Endothelial cell of umbilical vein (primary cell): ENCODE data around the gene SQSTM1. TPM values are rescaled to one million over a fixed set of nuclear protein-coding genes. Genes with fewer than 3 reads are reported as not detected.

Experiments used
- BruUV-seq: library from RNA; stranded (reverse); fragments of 400-500 nt; replicated peaks from 2 replicates; lab custom pipeline; 2021; lab: Mats Ljungman, UMichigan
- CTCF ChIA-PET: fragments of 300-600, 350-600 bp; sonication (Branson Sonifier 250); formaldehyde crosslinking; loops from one replicate; lab custom pipeline; 2021; ENCODE audit warnings: antibody characterized with exemption, inconsistent platforms; lab: Charles Lee
- POLR2A ChIA-PET: fragments of 300-600, 350-600 bp; sonication (Branson Sonifier 250); formaldehyde crosslinking; loops from one replicate; lab custom pipeline; 2021; ENCODE audit warnings: antibody characterized with exemption, inconsistent platforms; lab: Charles Lee
- DNase-seq: peaks from one replicate; pipeline ENCODE4 v3.0.0-alpha.2; 2011; ENCODE audit warnings: low read depth, low spot score
- FAIRE-seq: peaks from 2 replicates; lab custom pipeline; 2011; peaks lifted over from hg19 to GRCh38; lab: Jason Lieb, UNC
- H2AFZ ChIP-seq: 2 replicates; pipeline ENCODE4 v1.6.0; 2012; ENCODE audit warnings: low read depth, low read length, control low read depth, inconsistent platforms
- H3K27ac ChIP-seq: 2 replicates; pipeline ENCODE4 v1.5.1; 2011; ENCODE audit warnings: low read depth, mild to moderate bottlenecking, control low read depth, low read length, moderate library complexity; ENCODE audit not compliant: insufficient read depth
- H3K27me3 ChIP-seq, 2 experiments: 2 replicates each; pipeline versions ENCODE4 v1.6.0 to v1.6.1; 2011; ENCODE audit warnings: low read length in 2 of 2, mixed read lengths in 1 of 2; ENCODE audit not compliant: control insufficient read depth in 2 of 2, insufficient read depth in 2 of 2
- H3K36me3 ChIP-seq, 2 experiments: 2 replicates in 1 of 2; 3 replicates in 1 of 2; pipeline ENCODE4 v1.5.1; 2011; ENCODE audit warnings: low read length in 2 of 2, mild to moderate bottlenecking in 1 of 2, moderate library complexity in 1 of 2; ENCODE audit not compliant: control insufficient read depth in 2 of 2, insufficient read depth in 2 of 2; ENCODE audit errors: extremely low read depth in 1 of 2
- H3K4me1 ChIP-seq: 3 replicates; pipeline ENCODE4 v1.5.1; 2011; ENCODE audit warnings: mild to moderate bottlenecking, low read length; ENCODE audit not compliant: control insufficient read depth, insufficient read depth; ENCODE audit errors: extremely low read depth
- H3K4me2 ChIP-seq: 2 replicates; pipeline ENCODE4 v1.6.1; 2011; ENCODE audit warnings: low read length, control low read depth, mixed read lengths; ENCODE audit not compliant: insufficient read depth
- H3K4me3 ChIP-seq, 3 experiments: fragments of 200-600 bp in 1 of 3; sonication (generic), shearing (Covaris generic) in 1 of 3; replicated peaks in 1 of 3; 2 replicates each; pipeline ENCODE4 v1.5.1; 2011 to 2016; ENCODE audit warnings: control low read depth in 3 of 3, low read length in 3 of 3, mild to moderate bottlenecking in 2 of 3, inconsistent platforms in 1 of 3, low read depth in 1 of 3, moderate library complexity in 1 of 3; ENCODE audit not compliant: insufficient read depth in 1 of 3
- H3K79me2 ChIP-seq: 2 replicates; pipeline ENCODE4 v1.6.0; 2012; ENCODE audit warnings: low read length, inconsistent platforms; ENCODE audit not compliant: control insufficient read depth, insufficient read depth
- H3K9ac ChIP-seq: replicated peaks from 2 replicates; pipeline ENCODE3; 2011; ENCODE audit warnings: low read length, control low read depth; ENCODE audit not compliant: insufficient read depth; ENCODE audit errors: extremely low read depth
- H3K9me1 ChIP-seq: replicated peaks from 3 replicates; pipeline ENCODE4 v1.6.0; 2011; ENCODE audit warnings: mild to moderate bottlenecking, low read length; ENCODE audit not compliant: control insufficient read depth, insufficient read depth; ENCODE audit errors: extremely low read depth
- H3K9me3 ChIP-seq: replicated peaks from 2 replicates; pipeline ENCODE4 v1.5.1; 2012; ENCODE audit warnings: low read length, inconsistent platforms; ENCODE audit not compliant: control insufficient read depth, insufficient read depth
- H4K20me1 ChIP-seq: replicated peaks from 2 replicates; pipeline ENCODE3; 2011; ENCODE audit warnings: mild to moderate bottlenecking, low read length; ENCODE audit not compliant: control insufficient read depth, insufficient read depth; ENCODE audit errors: extremely low read depth
- EZH2 ChIP-seq: IDR thresholded peaks from 2 replicates; pipeline ENCODE4 v1.6.1; 2012; ENCODE audit warnings: borderline replicate concordance, low read depth, mild to moderate bottlenecking, moderate library complexity, low read length, inconsistent platforms; ENCODE audit not compliant: severe bottlenecking
- FOS ChIP-seq: IDR thresholded peaks from 2 replicates; pipeline ENCODE4 v1.6.1; 2011; ENCODE audit warnings: mild to moderate bottlenecking, low read length, moderate library complexity, borderline replicate concordance; ENCODE audit not compliant: insufficient read depth
- GATA2 ChIP-seq: IDR thresholded peaks from 2 replicates; pipeline ENCODE4 v1.7.0; 2011; ENCODE audit warnings: low read depth, mild to moderate bottlenecking, moderate library complexity, mixed read lengths, low read length; ENCODE audit not compliant: insufficient read length, insufficient read depth
- JUN ChIP-seq: IDR thresholded peaks from 2 replicates; pipeline ENCODE4 v1.6.1; 2011; ENCODE audit warnings: borderline replicate concordance, low read depth; ENCODE audit not compliant: insufficient read length, insufficient read depth
- MYC ChIP-seq: IDR thresholded peaks from one replicate; pipeline ENCODE4 v1.6.1; 2011; ENCODE audit warnings: mild to moderate bottlenecking, low read depth, low read length
- POLR2A ChIP-seq: IDR thresholded peaks from 2 replicates; pipeline ENCODE4 v1.6.1; 2012; ENCODE audit warnings: low read depth, mild to moderate bottlenecking, control low read depth, low read length
- POLR2AphosphoS5 ChIP-seq: IDR thresholded peaks from 2 replicates; pipeline ENCODE4 v1.6.1; 2012; ENCODE audit warnings: low read depth, mild to moderate bottlenecking, control low read depth, low read length, moderate library complexity; ENCODE audit not compliant: insufficient read depth
- dilution Hi-C: fragments of 300-500 bp; cut with MboI; formaldehyde crosslinking; loops from one replicate; pipeline ENCODE4 v1.15.0; 2019; ENCODE audit warnings: low sequenced_read_pairs; ENCODE audit not compliant: extremely low pct_ligation_motif_present
- intact Hi-C: fragments of 100-400 bp; cut with micrococcal nuclease; formaldehyde crosslinking; loops from one replicate; pipeline ENCODE4 v1.10.0; 2022
- polyA plus RNA-seq, 4 experiments: library from polyadenylated mRNA; depleted of rRNA in 3 of 4; stranded (reverse) in 3 of 4; unstranded in 1 of 4; fragments of >200 nt; gene quantifications; 2 replicates each; pipeline versions ENCODE4 v1.2.1 to v1.2.3, GENCODE V29; 2011 to 2012; ENCODE audit warnings: missing spikeins in 1 of 4
- total RNA-seq: library from RNA; stranded (reverse); gene quantifications from 2 replicates; pipeline ENCODE4 v1.2.3, GENCODE V29; 2021
- TF ChIP-seq, protein P1 (sequence below), 2 donors: IDR thresholded peaks; 1 replicate in 1 of 2; 2 replicates in 1 of 2; pipeline ENCODE4 v1.5.1; 2011; ENCODE audit warnings: low read length in 2 of 2, mild to moderate bottlenecking in 2 of 2, moderate library complexity in 2 of 2, control low read depth in 1 of 2, inconsistent platforms in 1 of 2, low read depth in 1 of 2; ENCODE audit not compliant: insufficient read depth in 1 of 2; ENCODE audit errors: extremely low read depth in 1 of 2
- TF ChIP-seq, protein P2 (sequence below): IDR thresholded peaks from 2 replicates; pipeline ENCODE4 v1.6.1; 2011; ENCODE audit not compliant: insufficient read depth, insufficient read length

SQSTM1 gene
- total and polyA plus RNA-seq, 2 donors (not counting 3 experiments of a cell fraction or from before 2014, with no cell fraction given) = 302 to 346 TPM

DNA sequence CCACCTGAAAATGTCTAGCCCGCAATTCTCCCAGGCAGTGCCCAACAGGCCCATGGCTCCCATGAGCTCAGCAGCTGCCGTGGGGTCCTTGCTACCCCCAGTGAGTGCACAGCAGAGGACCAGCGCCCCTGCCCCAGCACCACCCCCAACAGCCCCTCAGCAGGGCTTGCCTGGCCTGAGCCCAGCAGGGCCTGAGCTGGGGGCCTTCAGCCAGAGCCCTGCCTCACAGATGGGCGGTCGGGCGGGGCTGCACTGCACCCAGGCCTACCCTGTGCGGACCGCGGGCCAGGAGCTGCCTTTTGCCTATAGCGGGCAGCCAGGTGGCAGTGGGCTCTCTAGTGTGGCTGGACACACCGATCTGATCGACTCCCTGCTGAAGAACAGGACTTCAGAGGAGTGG lies 46.3 kb upstream of the SQSTM1 start:
- dilution Hi-C loops = no loop called here
- no peak overlapping the region for H3K9ac ChIP-seq
- no peak for FAIRE-seq
- H3K27ac ChIP-seq = no peak overlapping the region
- TF ChIP-seq, protein P1, sequence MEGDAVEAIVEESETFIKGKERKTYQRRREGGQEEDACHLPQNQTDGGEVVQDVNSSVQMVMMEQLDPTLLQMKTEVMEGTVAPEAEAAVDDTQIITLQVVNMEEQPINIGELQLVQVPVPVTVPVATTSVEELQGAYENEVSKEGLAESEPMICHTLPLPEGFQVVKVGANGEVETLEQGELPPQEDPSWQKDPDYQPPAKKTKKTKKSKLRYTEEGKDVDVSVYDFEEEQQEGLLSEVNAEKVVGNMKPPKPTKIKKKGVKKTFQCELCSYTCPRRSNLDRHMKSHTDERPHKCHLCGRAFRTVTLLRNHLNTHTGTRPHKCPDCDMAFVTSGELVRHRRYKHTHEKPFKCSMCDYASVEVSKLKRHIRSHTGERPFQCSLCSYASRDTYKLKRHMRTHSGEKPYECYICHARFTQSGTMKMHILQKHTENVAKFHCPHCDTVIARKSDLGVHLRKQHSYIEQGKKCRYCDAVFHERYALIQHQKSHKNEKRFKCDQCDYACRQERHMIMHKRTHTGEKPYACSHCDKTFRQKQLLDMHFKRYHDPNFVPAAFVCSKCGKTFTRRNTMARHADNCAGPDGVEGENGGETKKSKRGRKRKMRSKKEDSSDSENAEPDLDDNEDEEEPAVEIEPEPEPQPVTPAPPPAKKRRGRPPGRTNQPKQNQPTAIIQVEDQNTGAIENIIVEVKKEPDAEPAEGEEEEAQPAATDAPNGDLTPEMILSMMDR (IDR thresholded peaks at IDR 0.05; ENCODE audit: extremely low read depth in 1 of 2, insufficient read depth in 1 of 2, low read depth in 1 of 2, low read length in 2 of 2) = no peak
- TF ChIP-seq JUN (no peak), POLR2A (no peak)
- intact Hi-C loops = no loop called here
- H2AFZ ChIP-seq = no peak overlapping the region
- BruUV-seq = no TSS peak
- H3K4me1 ChIP-seq = peaks cover 14% of the 10 kb centered on the region
- ChIA-PET POLR2A (no interaction called here), CTCF (interaction anchor here (0.7 to 4.8 kb wide), 2 partner anchors 11 to 46 kb away, joined by 3 to 22 read pairs; partner anchors contain the start of gene SQSTM1)
- H3K9me3 ChIP-seq = no peaks in the 10 kb centered on the region
- no peak overlapping the region for H3K4me3 ChIP-seq
- H3K4me2 ChIP-seq = no peak overlapping the region
- no peaks in the 10 kb centered on the region for H3K9me1 ChIP-seq
- no peaks in the 10 kb centered on the region for H4K20me1 ChIP-seq
- H3K36me3 ChIP-seq = peaks cover 8 to 27% of the 10 kb centered on the region in 2 experiments
- no peak for DNase-seq
- H3K79me2 ChIP-seq = no peaks in the 10 kb centered on the region
- no peaks in the 10 kb centered on the region for H3K27me3 ChIP-seq

DNA sequence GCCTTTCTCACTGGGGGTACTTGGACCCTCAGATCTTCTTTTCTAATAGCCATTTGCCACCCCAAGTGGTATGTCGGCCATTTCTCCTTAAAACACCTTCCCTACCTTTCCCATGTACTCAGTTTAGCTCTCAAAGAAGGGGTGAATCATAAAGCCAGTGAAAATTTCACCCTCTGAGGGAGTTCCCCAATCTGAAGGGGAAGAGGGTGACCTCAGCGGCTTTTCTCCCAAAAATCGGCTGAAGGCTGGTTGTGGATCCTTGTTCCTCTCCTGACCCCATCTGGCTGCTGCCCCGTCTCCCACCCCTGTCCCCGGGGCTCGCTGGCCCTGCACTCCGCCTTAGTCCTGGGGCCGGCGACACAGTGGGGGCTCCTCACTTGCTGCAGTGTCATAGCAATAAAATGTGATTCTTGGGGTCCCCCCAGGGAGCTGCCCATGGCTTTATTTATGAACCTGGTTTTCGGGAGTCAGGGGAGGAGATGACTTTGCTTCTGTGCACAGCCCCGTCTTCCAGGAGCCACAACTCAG lies 44.2 kb upstream of the SQSTM1 start:
- no peaks in the 10 kb centered on the region for H3K9me1 ChIP-seq
- H3K27ac ChIP-seq = no peak overlapping the region
- H3K4me2 ChIP-seq = no peak overlapping the region
- peaks cover 6 to 28% of the 10 kb centered on the region in 2 experiments for H3K36me3 ChIP-seq
- ChIA-PET CTCF (interaction anchor here (0.8 to 4.8 kb wide), 4 partner anchors 9 to 20 kb away, joined by 3 to 22 read pairs (median 6); partner anchors contain the start of gene LTC4S), POLR2A (no interaction called here)
- dilution Hi-C loops = no loop called here
- peaks cover 14% of the 10 kb centered on the region for H3K4me1 ChIP-seq
- BruUV-seq = TSS peak; percentile 20
- H3K4me3 ChIP-seq = no peak overlapping the region
- no peak overlapping the region for H3K9ac ChIP-seq
- no peak for DNase-seq
- FAIRE-seq = no peak
- TF ChIP-seq POLR2AphosphoS5 (no peak), GATA2 (no peak), POLR2A (no peak), FOS (no peak), EZH2 (no peak), JUN (no peak), MYC (no peak)
- TF ChIP-seq, protein P2, sequence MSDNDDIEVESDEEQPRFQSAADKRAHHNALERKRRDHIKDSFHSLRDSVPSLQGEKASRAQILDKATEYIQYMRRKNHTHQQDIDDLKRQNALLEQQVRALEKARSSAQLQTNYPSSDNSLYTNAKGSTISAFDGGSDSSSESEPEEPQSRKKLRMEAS = no peak
- TF ChIP-seq, protein P1 (IDR thresholded peaks at IDR 0.05; ENCODE audit: extremely low read depth in 1 of 2, insufficient read depth in 1 of 2, low read depth in 1 of 2, low read length in 2 of 2) = no peak
- no peaks in the 10 kb centered on the region for H3K9me3 ChIP-seq
- intact Hi-C loops = no loop called here
- H2AFZ ChIP-seq = no peak overlapping the region
- no peaks in the 10 kb centered on the region for H3K27me3 ChIP-seq
- H4K20me1 ChIP-seq = no peaks in the 10 kb centered on the region
- no peaks in the 10 kb centered on the region for H3K79me2 ChIP-seq
